A549 (cell line): ENCODE data around the gene CADM4. TPM values are rescaled to one million over a fixed set of nuclear protein-coding genes. Genes with fewer than 3 reads are reported as not detected.

ENCODE experiments used
- ATAC-seq, 2 experiments: fragments of 200-7000 bp in 1 of 2; fragments of >200 bp in 1 of 2; cut with Nextera tagmentation in 1 of 2; cut with Tn5 transposase in 1 of 2; 3 replicates each; pipeline versions ENCODE4 v1.8.0 to v1.9.1; 2018 to 2020; ENCODE audit warnings: mild to moderate bottlenecking in 1 of 2, moderate library complexity in 1 of 2
- CTCF ChIA-PET: fragments of 300-600 bp; sonication (Branson Sonifier 250); formaldehyde crosslinking; extraction: SDS; loops from one replicate; lab custom pipeline; 2021; ENCODE audit warnings: antibody characterized with exemption, inconsistent platforms; lab: Yijun Ruan, JAX
- POLR2A ChIA-PET: fragments of 350-600 bp; formaldehyde crosslinking; extraction: SDS; loops from one replicate; lab custom pipeline; 2021; ENCODE audit warnings: antibody characterized with exemption, inconsistent platforms; lab: Yijun Ruan, JAX
- DNase-seq, 2 experiments: peaks; one replicate each; pipeline versions ENCODE4 v3.0.0 to v3.0.0-alpha.2; 2011 to 2016; ENCODE audit warnings: low read depth in 1 of 2, low spot score in 1 of 2
- FAIRE-seq: peaks from 2 replicates; lab custom pipeline; 2011; peaks lifted over from hg19 to GRCh38; lab: Jason Lieb, UNC
- H3K27ac ChIP-seq, 2 experiments: fragments of >200 bp; sonication (Bioruptor Twin); formaldehyde crosslinking; 3 replicates each; pipeline ENCODE4 v1.5.1; 2016 to 2017
- H3K4me1 ChIP-seq: fragments of >200 bp; sonication (Bioruptor Twin); formaldehyde crosslinking; 3 replicates; pipeline ENCODE4 v1.6.1; 2016
- H3K4me2 ChIP-seq: fragments of >200 bp; sonication (Bioruptor Twin); formaldehyde crosslinking; 3 replicates; pipeline ENCODE4 v1.6.1; 2016
- H3K4me3 ChIP-seq: fragments of >200 bp; sonication (Bioruptor Twin); formaldehyde crosslinking; 3 replicates; pipeline ENCODE4 v1.5.1; 2016
- H3K9me3 ChIP-seq: fragments of >200 bp; sonication (Bioruptor Twin); formaldehyde crosslinking; 3 replicates; pipeline ENCODE4 v1.6.1; 2016
- CBX2 ChIP-seq: fragments of 200-600 bp; sonication (generic); IDR thresholded peaks from 2 replicates; pipeline ENCODE4 v1.6.1; 2016; ENCODE audit warnings: low read depth, mild to moderate bottlenecking, borderline replicate concordance
- ESRRA ChIP-seq: fragments of 150-350 bp; IDR thresholded peaks from 2 replicates; pipeline ENCODE4 v1.6.1; 2014; ENCODE audit warnings: mild to moderate bottlenecking, low read length, borderline replicate concordance
- FOSL2 ChIP-seq, 2 experiments: fragments of 450-650 bp in 1 of 2; fragments of >200 bp in 1 of 2; sonication (Bioruptor Twin) in 1 of 2; formaldehyde crosslinking; IDR thresholded peaks; 2 replicates each; pipeline versions ENCODE4 v1.5.0 to v1.6.1; 2016 to 2020; ENCODE audit warnings: mild to moderate bottlenecking in 1 of 2, moderate library complexity in 1 of 2
- FOXS1 ChIP-seq: fragments of 250-450 bp; sonication (Bioruptor Pico); IDR thresholded peaks from 2 replicates; pipeline ENCODE4 v1.5.0; 2020; ENCODE audit warnings: mild to moderate bottlenecking, moderate library complexity
- HOXB13 ChIP-seq: fragments of 250-450 bp; sonication (Bioruptor Pico); IDR thresholded peaks from 2 replicates; pipeline ENCODE4 v1.5.0; 2020; ENCODE audit warnings: low read depth, mild to moderate bottlenecking, moderate library complexity
- HOXB5 ChIP-seq: fragments of 250-450 bp; sonication (Bioruptor Pico); IDR thresholded peaks from 2 replicates; pipeline ENCODE4 v1.5.0; 2020; ENCODE audit warnings: mild to moderate bottlenecking, moderate library complexity
- JUNB ChIP-seq: fragments of >200 bp; sonication (Bioruptor Twin); formaldehyde crosslinking; IDR thresholded peaks from 2 replicates; pipeline ENCODE4 v1.6.1; 2016
- NR3C1 ChIP-seq: fragments of >200 bp; sonication (Bioruptor Twin); formaldehyde crosslinking; IDR thresholded peaks from 3 replicates; pipeline ENCODE4 v1.6.1; 2017
- POLR2AphosphoS2 ChIP-seq: conservative IDR thresholded peaks from 2 replicates; pipeline ENCODE4 v1.6.1; 2012; ENCODE audit warnings: low read length, improper control_type of control experiment, inconsistent platforms
- RAD21 ChIP-seq, 2 experiments: fragments of >200 bp in 1 of 2; sonication (Bioruptor Twin) in 1 of 2; formaldehyde crosslinking in 1 of 2; IDR thresholded peaks in 1 of 2; conservative IDR thresholded peaks in 1 of 2; 2 replicates in 1 of 2; 3 replicates in 1 of 2; pipeline ENCODE4 v1.6.1; 2012 to 2018; ENCODE audit warnings: inconsistent platforms in 1 of 2
- RCOR1 ChIP-seq: fragments of 150-350 bp; IDR thresholded peaks from 2 replicates; pipeline ENCODE4 v1.6.1; 2014; ENCODE audit warnings: antibody characterized with exemption, low read length, low read depth
- SREBF2 ChIP-seq: fragments of 450-650 bp; IDR thresholded peaks from 2 replicates; pipeline ENCODE4 v1.6.1; 2014; ENCODE audit warnings: mild to moderate bottlenecking, moderate library complexity
- TP53 ChIP-seq: fragments of 250-450 bp; sonication (Bioruptor Pico); IDR thresholded peaks from 2 replicates; pipeline ENCODE4 v1.5.0; 2021; ENCODE audit warnings: mild to moderate bottlenecking, moderate library complexity
- ZC3H11A ChIP-seq: fragments of 450-650 bp; IDR thresholded peaks from 2 replicates; pipeline ENCODE4 v1.6.1; 2014; ENCODE audit warnings: antibody characterized with exemption, mild to moderate bottlenecking
- ZNF302 ChIP-seq: fragments of 250-450 bp; sonication (Bioruptor Pico); IDR thresholded peaks from 2 replicates; pipeline ENCODE4 v1.9.0; 2021; ENCODE audit warnings: inconsistent platforms, mild to moderate bottlenecking, moderate library complexity
- WGBS: methylation state at CpG from one replicate; pipeline ENCODE4 v1.1.6; 2017; ENCODE audit errors: missing lambda C conversion rate; 5-methylcytosine and 5-hydroxymethylcytosine counted together
- polyA plus RNA-seq, 4 experiments: library from polyadenylated mRNA; depleted of rRNA in 3 of 4; stranded (reverse); fragments of >200 nt; fragmentation: RNase III in 1 of 4; extraction: RNeasy Plus Mini Kit Qiagen cat#74134 plus additional on column Dnase treatment in 1 of 4; gene quantifications; 2 replicates in 3 of 4; 3 replicates in 1 of 4; pipeline ENCODE4 v1.2.3, GENCODE V29; 2011 to 2017
- TF ChIP-seq, protein P1 (sequence below): fragments of 450-650 bp; IDR thresholded peaks from 2 replicates; pipeline ENCODE4 v1.6.1; 2014; ENCODE audit warnings: antibody characterized with exemption
- TF ChIP-seq, protein P2 (sequence below): IDR thresholded peaks from 2 replicates; pipeline ENCODE4 v1.6.1; 2012
- TF ChIP-seq, protein P3 (sequence below): fragments of >200 bp; sonication (Bioruptor Twin); formaldehyde crosslinking; IDR thresholded peaks from 3 replicates; pipeline ENCODE4 v1.6.1; 2016
- TF ChIP-seq, protein P4 (sequence below): fragments of 150-350 bp; IDR thresholded peaks from 2 replicates; pipeline ENCODE4 v1.6.1; 2014; ENCODE audit warnings: low read depth, mild to moderate bottlenecking, low read length

The CADM4 gene
- polyA plus RNA-seq, 2 of the 4 experiments (the other 2 are of a cell fraction) = 4.2 to 9.2 TPM

DNA sequence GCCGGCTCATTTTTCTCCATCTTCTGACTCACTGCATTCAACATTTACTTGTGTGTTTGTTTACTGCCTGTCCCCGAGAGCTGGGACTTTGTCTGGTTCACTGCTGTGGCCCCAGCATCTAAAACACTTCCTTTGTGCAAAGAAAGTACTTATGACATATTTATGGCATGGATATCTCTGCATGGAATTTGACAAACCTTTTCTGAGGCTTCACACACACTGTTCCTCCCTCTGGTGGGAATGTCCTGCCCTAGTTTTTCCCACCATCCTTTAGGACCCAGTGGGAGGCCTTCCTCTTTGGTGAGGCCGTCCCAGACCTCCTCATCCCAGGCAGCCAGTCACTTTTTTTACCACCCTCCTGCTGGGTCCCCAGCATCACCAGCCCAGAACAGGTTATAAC lies 29.2 kb downstream of the CADM4 start:
- Histone ChIP-seq H3K27ac (no peak overlapping the region), H3K4me3 (no peak overlapping the region), H3K4me1 (peaks cover 6% of the 10 kb centered on the region; the same call in 2 of the 3 replicates), H3K4me2 (no peak overlapping the region), H3K9me3 (no peaks in the 10 kb centered on the region)
- TF ChIP-seq RCOR1 (no peak), ESRRA (no peak), NR3C1 (no peak), FOXS1 (CRISPR knock-in tag) (no peak), TP53 (no peak), SREBF2 (no peak), ZC3H11A (no peak)
- TF ChIP-seq, protein P1, sequence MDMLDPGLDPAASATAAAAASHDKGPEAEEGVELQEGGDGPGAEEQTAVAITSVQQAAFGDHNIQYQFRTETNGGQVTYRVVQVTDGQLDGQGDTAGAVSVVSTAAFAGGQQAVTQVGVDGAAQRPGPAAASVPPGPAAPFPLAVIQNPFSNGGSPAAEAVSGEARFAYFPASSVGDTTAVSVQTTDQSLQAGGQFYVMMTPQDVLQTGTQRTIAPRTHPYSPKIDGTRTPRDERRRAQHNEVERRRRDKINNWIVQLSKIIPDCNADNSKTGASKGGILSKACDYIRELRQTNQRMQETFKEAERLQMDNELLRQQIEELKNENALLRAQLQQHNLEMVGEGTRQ = no peak
- TF ChIP-seq, protein P2, sequence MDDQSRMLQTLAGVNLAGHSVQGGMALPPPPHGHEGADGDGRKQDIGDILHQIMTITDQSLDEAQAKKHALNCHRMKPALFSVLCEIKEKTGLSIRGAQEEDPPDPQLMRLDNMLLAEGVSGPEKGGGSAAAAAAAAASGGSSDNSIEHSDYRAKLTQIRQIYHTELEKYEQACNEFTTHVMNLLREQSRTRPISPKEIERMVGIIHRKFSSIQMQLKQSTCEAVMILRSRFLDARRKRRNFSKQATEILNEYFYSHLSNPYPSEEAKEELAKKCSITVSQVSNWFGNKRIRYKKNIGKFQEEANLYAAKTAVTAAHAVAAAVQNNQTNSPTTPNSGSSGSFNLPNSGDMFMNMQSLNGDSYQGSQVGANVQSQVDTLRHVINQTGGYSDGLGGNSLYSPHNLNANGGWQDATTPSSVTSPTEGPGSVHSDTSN = no peak
- TF ChIP-seq, protein P3, sequence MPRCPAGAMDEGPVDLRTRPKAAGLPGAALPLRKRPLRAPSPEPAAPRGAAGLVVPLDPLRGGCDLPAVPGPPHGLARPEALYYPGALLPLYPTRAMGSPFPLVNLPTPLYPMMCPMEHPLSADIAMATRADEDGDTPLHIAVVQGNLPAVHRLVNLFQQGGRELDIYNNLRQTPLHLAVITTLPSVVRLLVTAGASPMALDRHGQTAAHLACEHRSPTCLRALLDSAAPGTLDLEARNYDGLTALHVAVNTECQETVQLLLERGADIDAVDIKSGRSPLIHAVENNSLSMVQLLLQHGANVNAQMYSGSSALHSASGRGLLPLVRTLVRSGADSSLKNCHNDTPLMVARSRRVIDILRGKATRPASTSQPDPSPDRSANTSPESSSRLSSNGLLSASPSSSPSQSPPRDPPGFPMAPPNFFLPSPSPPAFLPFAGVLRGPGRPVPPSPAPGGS = no peak
- TF ChIP-seq, protein P4, sequence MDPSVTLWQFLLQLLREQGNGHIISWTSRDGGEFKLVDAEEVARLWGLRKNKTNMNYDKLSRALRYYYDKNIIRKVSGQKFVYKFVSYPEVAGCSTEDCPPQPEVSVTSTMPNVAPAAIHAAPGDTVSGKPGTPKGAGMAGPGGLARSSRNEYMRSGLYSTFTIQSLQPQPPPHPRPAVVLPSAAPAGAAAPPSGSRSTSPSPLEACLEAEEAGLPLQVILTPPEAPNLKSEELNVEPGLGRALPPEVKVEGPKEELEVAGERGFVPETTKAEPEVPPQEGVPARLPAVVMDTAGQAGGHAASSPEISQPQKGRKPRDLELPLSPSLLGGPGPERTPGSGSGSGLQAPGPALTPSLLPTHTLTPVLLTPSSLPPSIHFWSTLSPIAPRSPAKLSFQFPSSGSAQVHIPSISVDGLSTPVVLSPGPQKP = no peak
- DNase-seq (peak in 1 of 2 experiments; percentile 20), FAIRE-seq (no peak), ATAC-seq (peak; percentile 27 to 53; a peak in 3 of 6 replicates)
- ChIA-PET CTCF (interaction anchor here (0.9 to 2.4 kb wide), 3 partner anchors 11 to 157 kb away, joined by 3 to 7 read pairs (median 4); no protein-coding TSS in a partner anchor), POLR2A (no interaction called here)
- WGBS = 37% methylated on average over 3 of the region's 3 CpGs

DNA sequence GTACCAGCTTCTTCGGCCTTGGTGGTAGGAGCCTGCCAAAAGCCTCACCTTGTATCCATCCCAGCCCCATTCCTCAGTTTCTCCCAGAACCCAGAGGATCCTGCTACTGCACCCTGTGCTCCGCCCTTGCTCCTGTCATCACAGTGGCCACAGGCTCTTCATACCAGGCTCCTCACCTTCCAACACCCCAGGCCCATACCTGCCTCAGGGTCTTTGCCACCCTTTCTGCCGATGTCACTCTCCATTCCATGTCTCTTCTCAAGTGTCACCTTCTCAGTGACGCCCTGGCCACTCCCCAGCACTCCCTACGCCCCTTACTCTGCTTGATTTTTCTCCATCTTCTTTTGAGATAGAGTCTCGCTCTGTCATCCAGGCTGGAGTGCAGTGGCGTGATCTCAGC lies 29.8 kb downstream of the CADM4 start:
- DNase-seq = no peak
- Histone ChIP-seq H3K4me2 (no peak overlapping the region), H3K27ac (no peak overlapping the region), H3K4me3 (no peak overlapping the region), H3K4me1 (peaks cover 6% of the 10 kb centered on the region; the same call in 2 of the 3 replicates), H3K9me3 (no peaks in the 10 kb centered on the region)
- no peak for FAIRE-seq
- ChIA-PET CTCF (interaction anchor here (0.8 to 2.4 kb wide), 4 partner anchors 10 to 158 kb away, joined by 3 to 7 read pairs (median 4); no protein-coding TSS in a partner anchor), POLR2A (no interaction called here)
- ATAC-seq = no peak
- whole genome bisulfite sequencing = 81% methylated on average over 7 of the region's 7 CpGs
- TF ChIP-seq RAD21 (conservative IDR thresholded peaks at IDR 0.05 in 1 of 2, IDR thresholded peaks at IDR 0.05 in 1 of 2) (no peak), FOSL2 (IDR thresholded peaks at IDR 0.05) (no peak), FOSL2 (CRISPR knock-in tag; IDR thresholded peaks at IDR 0.05) (no peak), CBX2 (no peak), ZNF302 (no peak), HOXB13 (CRISPR knock-in tag) (no peak), POLR2AphosphoS2 (no peak), HOXB5 (CRISPR knock-in tag) (no peak), JUNB (no peak)
